ENCODE measurements around the gene HOTAIR. TPM values are rescaled to one million over a fixed set of nuclear protein-coding genes. Genes with fewer than 3 reads are reported as not detected.

The HOTAIR gene
- total RNA-seq, 2 experiments from 2014 or later: not detected

DNA sequence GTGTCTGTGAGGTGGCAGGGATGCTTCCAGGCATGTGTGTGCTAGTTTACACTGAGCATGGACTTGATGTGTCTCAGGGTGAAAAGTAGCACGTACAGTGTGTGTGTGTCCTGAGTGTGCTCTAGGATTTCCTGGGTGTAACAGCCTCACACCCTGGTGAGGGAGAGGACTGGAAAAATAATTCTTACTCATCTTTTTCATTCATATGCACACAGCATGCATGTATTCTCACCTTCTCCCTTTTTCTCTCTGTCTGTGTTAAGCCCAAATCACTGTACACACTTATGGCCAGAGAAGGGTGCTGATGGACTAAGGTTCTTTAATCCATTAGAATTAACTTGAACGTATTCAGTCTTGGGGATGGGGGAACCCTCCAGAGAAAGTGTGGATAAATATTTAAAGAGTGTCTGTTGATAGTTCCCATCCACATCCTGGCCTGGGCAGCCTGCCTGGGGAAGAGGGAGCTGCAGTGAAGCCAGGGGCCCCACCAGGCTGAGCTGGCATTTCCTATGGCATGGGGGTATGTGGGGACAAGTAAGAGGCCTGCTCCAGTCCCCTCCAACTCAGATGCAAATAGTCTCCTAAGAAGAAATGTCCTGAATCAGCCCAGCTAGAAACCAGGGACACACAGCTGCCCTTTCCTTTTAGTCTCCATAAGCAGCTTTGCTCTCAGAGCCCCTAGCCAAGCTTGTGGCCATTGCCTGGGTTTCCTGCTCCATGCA is 32.9 kb upstream of the HOTAIR start:
- no peak overlapping the region for H3K27ac Mint-ChIP-seq
- no peak for DNase-seq
- H3K36me3 Mint-ChIP-seq (ENCODE audit: low read depth): peaks cover 1% of the 10 kb centered on the region
- peaks cover 23% of the 10 kb centered on the region for H3K4me1 Mint-ChIP-seq
- H3K9me3 Mint-ChIP-seq: no peaks in the 10 kb centered on the region
- POLR2A ChIA-PET: no interaction called here
- peaks cover 94% of the 10 kb centered on the region for H3K27me3 Mint-ChIP-seq
- no peak overlapping the region for H3K4me3 Mint-ChIP-seq
- CTCF ChIA-PET: interaction anchor here (0.6 to 4.6 kb wide), 10 partner anchors 16 to 200 kb away, joined by 3 to 33 read pairs (median 7); partner anchors contain the start of genes HOXC10, HOXC5 and SMUG1

DNA sequence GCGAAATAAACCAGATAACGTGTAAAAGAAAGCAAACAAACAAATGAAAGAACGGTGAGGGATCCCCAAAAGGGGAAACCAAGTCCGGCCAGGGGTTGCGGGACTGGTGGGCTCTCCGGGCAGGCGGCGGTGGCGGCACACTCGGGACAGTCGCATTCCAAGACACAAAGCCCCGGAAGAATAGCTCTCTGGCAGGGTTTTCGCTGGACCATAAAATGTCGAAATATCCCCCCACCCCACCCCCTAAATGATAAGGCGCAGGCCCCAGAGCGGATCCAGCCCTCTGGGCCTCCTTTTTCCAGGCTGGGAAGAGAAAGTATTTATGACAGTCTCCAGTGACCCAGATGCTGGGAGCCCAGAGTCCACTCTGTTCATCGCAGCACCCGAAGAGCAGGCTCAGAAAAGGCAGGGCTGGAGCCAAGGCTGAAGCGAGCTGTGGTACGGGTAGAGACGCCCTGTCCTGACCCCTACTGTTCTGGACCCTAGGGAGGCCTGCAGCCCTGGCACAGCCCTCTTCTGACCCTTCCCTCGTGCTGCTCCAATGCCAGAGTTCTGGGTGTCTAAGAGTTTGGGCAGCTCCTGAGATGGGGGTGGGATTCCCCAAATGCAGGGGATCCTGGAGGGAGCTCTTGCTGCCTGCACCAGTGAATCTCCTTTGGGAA is 31.9 kb upstream of the HOTAIR start:
- Mint-ChIP-seq H3K9me3 (no peaks in the 10 kb centered on the region), H3K27me3 (peaks cover 94% of the 10 kb centered on the region), H3K27ac (no peak overlapping the region), H3K36me3 (ENCODE audit: low read depth) (peaks cover 1% of the 10 kb centered on the region), H3K4me3 (peak overlapping the region; percentile 67), H3K4me1 (peaks cover 26% of the 10 kb centered on the region)
- ChIA-PET POLR2A (no interaction called here), CTCF (interaction anchor here (0.6 to 4.6 kb wide), 15 partner anchors 8 to 208 kb away, joined by 3 to 33 read pairs (median 5); partner anchors contain the start of genes HOXC5 and SMUG1)
- DNase-seq: no peak

DNA sequence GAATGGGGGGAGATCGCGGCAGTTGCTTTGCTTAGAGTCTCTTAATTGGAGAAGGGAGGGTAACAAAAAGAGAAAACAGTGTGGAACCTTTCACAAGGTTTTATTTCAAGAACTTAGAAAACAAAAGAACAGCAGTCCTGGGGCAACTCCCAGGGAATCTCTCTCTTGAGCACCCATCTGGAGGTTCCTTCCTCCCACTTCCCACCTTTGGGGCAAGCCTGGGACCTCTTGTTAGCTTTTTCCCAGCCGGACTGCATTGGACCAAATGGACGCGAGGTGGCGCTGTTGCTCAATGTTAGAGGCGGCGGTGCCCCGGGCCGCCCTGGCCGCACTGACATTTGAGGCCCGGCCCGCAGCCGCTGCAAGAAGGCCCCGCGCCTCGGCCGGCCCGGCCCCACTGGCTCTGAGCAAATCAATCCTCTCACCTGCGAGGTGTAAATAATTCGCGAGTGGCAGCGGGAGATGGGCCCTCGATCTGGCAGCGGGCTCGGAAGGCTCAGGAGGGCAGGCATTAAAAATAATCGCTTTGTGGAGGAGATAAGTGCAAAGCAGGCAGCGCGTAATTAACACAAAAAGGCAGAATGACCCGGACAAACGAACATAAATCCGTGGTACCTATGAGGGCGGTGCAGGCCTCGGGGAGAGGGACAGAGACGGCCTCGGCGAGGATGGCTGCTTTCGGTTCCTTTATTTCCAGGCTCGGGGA is 31.3 kb upstream of the HOTAIR start:
- Mint-ChIP-seq H3K27ac (no peak overlapping the region), H3K9me3 (no peaks in the 10 kb centered on the region), H3K27me3 (peaks cover 94% of the 10 kb centered on the region), H3K4me1 (peaks cover 24% of the 10 kb centered on the region), H3K4me3 (peak overlapping the region; percentile 67), H3K36me3 (ENCODE audit: low read depth) (peaks cover 1% of the 10 kb centered on the region)
- POLR2A ChIA-PET: no interaction called here
- CTCF ChIA-PET: interaction anchor here (0.6 to 4.6 kb wide), 24 partner anchors 8 to 209 kb away, joined by 3 to 33 read pairs (median 4); partner anchors contain the start of genes HOXC10, HOXC5 and SMUG1
- DNase-seq: peak; percentile 84

DNA sequence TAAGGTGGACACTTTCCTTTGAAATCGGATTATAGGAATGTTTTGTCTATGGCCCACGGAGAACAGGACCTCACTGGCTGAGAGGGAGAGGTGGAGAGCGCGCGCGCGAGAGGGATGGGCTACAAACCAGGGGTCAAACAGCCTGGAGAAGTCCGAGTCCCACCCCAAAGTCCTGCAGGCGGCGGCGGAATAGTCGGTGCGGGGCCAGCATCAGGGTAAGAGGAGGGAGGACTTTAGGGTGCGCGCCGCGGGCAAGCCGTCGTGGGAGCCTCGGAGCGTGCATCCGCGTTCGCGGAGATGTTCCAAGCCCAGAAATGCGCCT is 30.7 kb upstream of the HOTAIR start:
- H3K4me1 Mint-ChIP-seq: peaks cover 24% of the 10 kb centered on the region
- POLR2A ChIA-PET: no interaction called here
- no peaks in the 10 kb centered on the region for H3K9me3 Mint-ChIP-seq
- CTCF ChIA-PET: interaction anchor here (0.6 to 4.6 kb wide), 21 partner anchors 12 to 210 kb away, joined by 3 to 33 read pairs (median 4); partner anchors contain the start of genes HOXC10, HOXC5 and SMUG1
- no peak overlapping the region for H3K4me3 Mint-ChIP-seq
- no peak overlapping the region for H3K27ac Mint-ChIP-seq
- peaks cover 1% of the 10 kb centered on the region for H3K36me3 Mint-ChIP-seq (ENCODE audit: low read depth)
- peaks cover 96% of the 10 kb centered on the region for H3K27me3 Mint-ChIP-seq
- DNase-seq: no peak

DNA sequence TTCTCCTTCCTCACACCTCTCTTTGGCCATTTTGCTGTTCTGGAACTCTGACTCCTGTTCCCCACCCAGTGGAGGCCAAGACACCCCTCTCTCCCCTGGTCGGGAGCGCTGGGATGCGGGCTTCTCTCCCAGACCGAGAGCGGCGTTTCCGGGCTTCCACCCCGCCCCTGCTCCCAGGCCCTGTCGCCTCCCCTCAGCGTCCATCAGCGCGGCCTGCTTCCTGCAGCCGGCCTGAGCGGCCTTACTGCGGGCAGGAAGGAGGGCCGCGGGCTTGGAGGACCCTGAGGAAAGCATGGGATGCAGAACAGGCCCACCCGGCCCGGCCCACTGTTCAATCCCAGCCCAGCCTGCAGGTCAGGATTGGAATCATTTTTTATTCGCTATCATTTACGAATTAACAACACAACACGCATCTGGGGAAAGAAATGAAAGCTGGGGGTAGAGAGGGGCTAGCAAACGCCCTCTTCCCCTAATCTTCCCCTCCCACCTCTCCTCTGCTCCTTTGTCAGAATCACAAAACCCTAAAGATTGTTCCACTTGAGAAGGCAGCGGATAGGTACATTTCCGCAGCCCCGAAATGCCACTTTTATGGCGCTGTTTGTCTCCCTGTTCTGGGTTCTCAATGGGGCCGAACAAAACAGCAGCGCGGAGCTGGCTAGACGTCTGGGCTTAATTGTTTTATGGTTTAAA is 30.2 kb upstream of the HOTAIR start:
- ChIA-PET POLR2A (no interaction called here), CTCF (interaction anchor here (0.8 to 4.6 kb wide), 8 partner anchors 12 to 205 kb away, joined by 3 to 33 read pairs (median 6); partner anchors contain the start of genes HOXC5 and SMUG1)
- no peak for DNase-seq
- H3K36me3 Mint-ChIP-seq (ENCODE audit: low read depth): peaks cover 1% of the 10 kb centered on the region
- H3K4me1 Mint-ChIP-seq: peaks cover 24% of the 10 kb centered on the region
- no peak overlapping the region for H3K27ac Mint-ChIP-seq
- H3K9me3 Mint-ChIP-seq: no peaks in the 10 kb centered on the region
- peaks cover 95% of the 10 kb centered on the region for H3K27me3 Mint-ChIP-seq
- H3K4me3 Mint-ChIP-seq: no peak overlapping the region

DNA sequence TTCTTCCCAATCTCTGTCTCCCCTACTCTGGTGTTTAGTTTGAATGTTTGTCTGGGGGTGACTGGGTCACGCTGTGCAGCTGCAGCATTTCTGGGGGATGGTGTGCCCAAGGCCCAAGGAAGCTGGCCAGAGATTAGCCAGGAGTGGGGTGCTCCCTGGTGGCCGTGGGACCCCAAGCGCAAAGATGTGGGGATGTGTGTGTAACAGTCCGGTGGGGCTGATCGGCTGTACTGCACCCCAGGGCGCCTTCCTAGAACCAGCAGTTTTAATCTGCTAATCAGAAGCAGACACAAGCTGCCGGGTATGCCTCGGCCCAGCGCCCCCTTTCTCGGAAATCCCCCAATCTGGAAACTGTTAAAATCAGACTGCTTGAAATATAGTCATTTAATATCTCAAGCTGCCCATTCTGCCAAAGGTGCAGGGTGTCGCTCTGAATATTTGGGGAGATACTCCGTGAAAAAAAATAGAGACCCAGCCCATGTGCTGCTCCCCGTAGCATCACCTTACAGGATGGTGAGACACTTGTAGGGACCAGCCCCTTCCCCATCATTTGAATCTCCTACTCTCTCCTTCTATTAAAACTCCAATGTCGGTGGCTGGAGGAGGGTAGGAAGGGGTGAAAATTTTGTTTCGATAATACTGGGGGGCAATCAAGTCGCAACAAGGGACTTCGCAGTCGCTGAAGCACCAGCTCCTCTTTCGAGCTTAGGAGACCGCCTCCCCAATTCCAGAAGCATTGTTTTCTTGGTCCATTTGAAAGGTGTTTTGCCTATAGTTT is 29.5 kb upstream of the HOTAIR start:
- CTCF ChIA-PET: interaction anchor here (1.0 to 4.6 kb wide), 3 partner anchors 43 to 198 kb away, joined by 3 to 33 read pairs (median 29); partner anchors contain the start of gene SMUG1
- DNase-seq: no peak
- Mint-ChIP-seq H3K27me3 (peaks cover 95% of the 10 kb centered on the region), H3K27ac (no peak overlapping the region), H3K36me3 (ENCODE audit: low read depth) (peaks cover 1% of the 10 kb centered on the region), H3K4me1 (peaks cover 18% of the 10 kb centered on the region), H3K9me3 (no peaks in the 10 kb centered on the region), H3K4me3 (no peak overlapping the region)
- POLR2A ChIA-PET: no interaction called here

DNA sequence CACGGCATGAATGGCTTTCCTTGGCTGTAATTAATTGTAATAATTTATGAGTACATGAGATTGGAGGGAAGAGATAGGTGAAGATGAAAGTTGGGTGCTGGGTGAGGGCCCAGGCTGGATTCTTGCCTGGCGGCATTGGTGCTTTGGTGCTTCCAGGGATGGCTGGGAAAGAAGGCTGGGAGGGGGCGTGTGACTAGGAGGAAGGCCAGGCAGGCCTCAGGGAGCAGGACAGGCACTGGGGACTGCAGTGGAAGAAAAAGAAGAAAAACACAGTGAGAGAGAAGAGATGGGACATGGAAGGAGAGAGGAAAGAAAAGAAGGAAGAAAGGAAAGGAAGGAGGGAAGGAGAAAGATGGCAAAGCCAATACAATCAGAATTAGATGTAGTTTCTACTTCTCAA is 28.9 kb upstream of the HOTAIR start:
- no peak for DNase-seq
- Mint-ChIP-seq H3K36me3 (ENCODE audit: low read depth) (peaks cover 1% of the 10 kb centered on the region), H3K27ac (no peak overlapping the region), H3K9me3 (no peaks in the 10 kb centered on the region), H3K4me3 (no peak overlapping the region), H3K4me1 (peaks cover 17% of the 10 kb centered on the region), H3K27me3 (peaks cover 97% of the 10 kb centered on the region)
- ChIA-PET CTCF (interaction anchor here (1.0 to 4.6 kb wide), 2 partner anchors 42 to 198 kb away, joined by 3 to 29 read pairs; no protein-coding TSS in a partner anchor), POLR2A (no interaction called here)

DNA sequence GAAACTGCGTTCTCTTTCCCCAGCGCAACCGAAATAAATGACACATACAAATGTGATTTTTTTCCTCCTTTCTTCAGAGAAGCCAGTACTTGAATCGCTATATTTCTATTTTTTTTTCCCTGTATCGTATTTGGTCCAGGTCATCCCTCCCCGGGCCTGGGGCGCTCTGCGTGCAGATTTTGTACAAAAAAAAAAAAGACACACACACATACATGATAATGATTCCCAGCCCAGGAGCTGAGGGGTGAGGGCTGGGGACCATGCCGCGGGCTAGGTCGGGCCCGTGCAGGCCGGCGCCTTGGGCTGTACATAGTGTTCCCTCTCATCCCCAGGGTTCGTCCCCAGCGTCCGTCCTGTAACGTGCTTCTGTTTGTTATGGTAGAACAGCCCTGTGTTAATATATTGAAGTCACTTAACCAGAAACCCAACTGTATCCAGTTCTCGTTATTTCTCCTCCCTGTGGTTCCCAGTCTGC is 28.2 kb upstream of the HOTAIR start:
- Mint-ChIP-seq H3K9me3 (no peaks in the 10 kb centered on the region), H3K27ac (no peak overlapping the region), H3K36me3 (ENCODE audit: low read depth) (peaks cover 1% of the 10 kb centered on the region), H3K4me3 (no peak overlapping the region), H3K27me3 (peaks cover 97% of the 10 kb centered on the region), H3K4me1 (peaks cover 17% of the 10 kb centered on the region)
- CTCF ChIA-PET: interaction anchor here (4.6 kb wide), 1 partner anchor 199 kb away, joined by 29 read pairs; no protein-coding TSS in a partner anchor
- POLR2A ChIA-PET: no interaction called here
- DNase-seq: no peak

DNA sequence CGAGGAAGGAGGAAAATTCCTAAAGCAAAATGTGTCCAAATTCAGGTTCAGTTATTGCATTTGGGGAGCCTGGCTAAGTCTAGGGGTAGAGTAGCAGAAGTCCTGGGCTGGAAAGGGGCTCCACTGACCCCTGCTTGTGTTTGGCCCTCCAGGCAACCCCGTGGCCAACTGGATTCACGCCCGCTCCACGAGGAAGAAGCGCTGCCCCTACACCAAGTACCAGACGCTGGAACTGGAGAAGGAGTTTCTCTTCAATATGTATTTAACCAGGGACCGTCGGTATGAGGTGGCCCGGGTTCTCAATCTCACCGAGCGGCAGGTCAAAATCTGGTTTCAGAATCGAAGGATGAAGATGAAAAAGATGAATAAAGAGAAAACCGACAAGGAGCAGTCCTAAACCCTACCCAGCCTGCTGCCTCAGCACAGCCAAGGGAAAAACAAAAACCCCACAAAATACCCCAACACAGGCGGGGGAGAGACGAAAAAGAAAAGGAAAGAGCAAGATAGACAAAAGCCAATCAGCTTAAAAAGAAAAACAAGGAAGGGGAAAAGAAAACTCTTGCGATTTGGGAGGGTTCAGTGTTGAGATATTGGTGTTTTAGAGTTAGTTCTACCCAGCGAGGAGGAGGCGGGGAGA is 27.6 kb upstream of the HOTAIR start:
- no peaks in the 10 kb centered on the region for H3K9me3 Mint-ChIP-seq
- H3K27ac Mint-ChIP-seq: no peak overlapping the region
- DNase-seq: no peak
- ChIA-PET CTCF (interaction anchor here (1.0 to 1.4 kb wide), 2 partner anchors 12 to 17 kb away, joined by 3 to 4 read pairs; partner anchors contain the start of gene HOXC10), POLR2A (no interaction called here)
- peaks cover 1% of the 10 kb centered on the region for H3K36me3 Mint-ChIP-seq (ENCODE audit: low read depth)
- no peak overlapping the region for H3K4me3 Mint-ChIP-seq
- H3K27me3 Mint-ChIP-seq: peaks cover 97% of the 10 kb centered on the region
- H3K4me1 Mint-ChIP-seq: peaks cover 17% of the 10 kb centered on the region

DNA sequence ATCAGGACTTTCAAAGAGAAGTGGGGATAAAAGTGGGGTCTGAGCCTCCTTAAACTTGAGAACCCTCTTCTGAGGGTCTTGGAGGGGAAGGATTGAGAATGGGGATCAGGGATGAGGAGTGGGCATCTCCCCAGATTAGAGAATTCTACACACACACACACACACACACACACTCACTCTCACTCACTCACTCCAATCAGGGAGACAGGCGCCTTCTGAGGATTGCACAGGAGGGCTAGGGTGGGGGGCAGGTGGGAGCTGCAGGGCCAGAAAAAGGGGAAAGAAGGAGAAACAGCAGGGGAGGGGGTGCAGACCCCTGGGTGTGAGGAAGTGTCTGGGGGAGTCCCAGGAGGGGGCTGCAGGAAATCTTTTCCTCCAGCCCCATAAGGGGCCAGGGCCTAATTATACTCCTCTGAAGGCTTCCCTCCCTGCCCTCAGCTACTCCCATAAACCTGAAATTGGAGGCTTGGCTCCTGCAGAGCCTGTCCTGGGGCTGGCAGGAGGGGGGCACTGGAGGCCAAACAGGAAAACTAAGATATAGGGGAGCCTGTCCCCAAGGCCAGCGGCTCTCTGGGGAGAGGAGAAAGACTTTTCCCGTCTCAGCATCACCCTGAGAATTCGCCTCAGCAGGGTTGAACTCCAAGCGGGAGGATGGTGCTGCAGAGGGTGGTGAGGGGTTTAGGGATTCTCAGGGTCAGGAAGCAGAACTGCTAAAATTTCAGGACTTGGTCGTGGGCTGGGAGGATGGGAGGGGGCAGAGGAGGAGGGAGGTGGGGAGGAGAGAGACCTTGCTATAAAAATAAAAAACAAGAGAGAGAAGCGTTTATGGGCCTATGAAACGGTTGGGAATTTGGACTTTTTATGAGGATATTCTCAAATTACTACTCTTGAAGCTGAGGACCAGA is 26.8 kb upstream of the HOTAIR start:
- H3K27me3 Mint-ChIP-seq: peaks cover 97% of the 10 kb centered on the region
- ChIA-PET CTCF (interaction anchor here (0.8 to 1.6 kb wide), 5 partner anchors 11 to 265 kb away, joined by 3 to 5 read pairs (median 3); partner anchors contain the start of gene HOXC10), POLR2A (no interaction called here)
- H3K27ac Mint-ChIP-seq: no peak overlapping the region
- no peak overlapping the region for H3K4me3 Mint-ChIP-seq
- no peaks in the 10 kb centered on the region for H3K9me3 Mint-ChIP-seq
- DNase-seq: no peak
- H3K36me3 Mint-ChIP-seq (ENCODE audit: low read depth): peaks cover 1% of the 10 kb centered on the region
- H3K4me1 Mint-ChIP-seq: peaks cover 17% of the 10 kb centered on the region
